NCI-H1105 treated with DMSO at 0.1 percent for 48 hours (cell line): Measurements from ENCODE around the gene IFI27L2.

Experiments
- DNase-seq: peaks from one replicate; lab custom pipeline; 2025; lab: John Stamatoyannopoulos, UW

IFI27L2 gene

GRCh38 chr14:94123296-94123695 lies 6.1 kb downstream of the IFI27L2 start:
- DNase-seq = no peak

- no peak for DNase-seq
Measured at GRCh38 chr14:94122438-94122837, 7.0 kb downstream of the IFI27L2 start.

- DNase-seq = no peak
Measured at GRCh38 chr14:94121485-94121884, 7.9 kb downstream of the IFI27L2 start.

GRCh38 chr14:94120667-94121340 lies 8.6 kb downstream of the IFI27L2 start:
- DNase-seq = no peak

GRCh38 chr14:94119071-94119470 lies 10.3 kb downstream of the IFI27L2 start:
- no peak for DNase-seq

GRCh38 chr14:94117856-94118255 lies 11.5 kb downstream of the IFI27L2 start:
- DNase-seq = no peak

- DNase-seq = no peak
Measured at GRCh38 chr14:94116701-94117100, 12.7 kb downstream of the IFI27L2 start.

GRCh38 chr14:94115631-94116030 lies 13.8 kb downstream of the IFI27L2 start:
- DNase-seq = no peak

GRCh38 chr14:94115058-94115591 lies 14.3 kb downstream of the IFI27L2 start:
- no peak for DNase-seq

GRCh38 chr14:94114589-94115057 lies 14.8 kb downstream of the IFI27L2 start:
- DNase-seq = no peak

GRCh38 chr14:94113908-94114588 lies 15.4 kb downstream of the IFI27L2 start:
- no peak for DNase-seq

GRCh38 chr14:94113490-94113889 lies 15.9 kb downstream of the IFI27L2 start:
- peak; percentile 17 for DNase-seq

GRCh38 chr14:94113073-94113472 lies 16.3 kb downstream of the IFI27L2 start:
- DNase-seq = no peak

GRCh38 chr14:94112513-94113063 lies 16.8 kb downstream of the IFI27L2 start:
- no peak for DNase-seq

GRCh38 chr14:94111276-94112095 lies 17.9 kb downstream of the IFI27L2 start:
- DNase-seq = no peak

- no peak for DNase-seq
Measured at GRCh38 chr14:94110552-94111181, 18.7 kb downstream of the IFI27L2 start, which contains the start of gene IFI27. Gene IFI27, plus strand, starts transcription at chr14:94110736.

GRCh38 chr14:94109915-94110250 lies 19.5 kb downstream of the IFI27L2 start:
- DNase-seq = no peak

- no peak for DNase-seq
Measured at GRCh38 chr14:94104731-94105130, 24.7 kb downstream of the IFI27L2 start.

- DNase-seq = no peak
Measured at GRCh38 chr14:94103554-94104150, 25.8 kb downstream of the IFI27L2 start.

- no peak for DNase-seq
Measured at GRCh38 chr14:94102768-94103482, 26.5 kb downstream of the IFI27L2 start.

GRCh38 chr14:94101748-94102147 lies 27.7 kb downstream of the IFI27L2 start:
- no peak for DNase-seq
